Aorta (tissue), 5 donors: Measurements from ENCODE around the gene FOXJ3. TPM values are rescaled to one million over a fixed set of nuclear protein-coding genes. Genes with fewer than 3 reads are reported as not detected.

Source experiments
- ATAC-seq: fragments of 200-7000 bp; cut with Tn5 transposase; one replicate; pipeline ENCODE4 v1.9.1; 2022; ENCODE audit warnings: moderate library complexity; ENCODE audit not compliant: low FRiP score
- DNase-seq, 2 donors: peaks; one replicate each; pipeline ENCODE4 v3.0.0-alpha.2; 2020
- H3K27ac ChIP-seq, 2 donors: one replicate each; pipeline ENCODE4 v1.5.1; 2013; ENCODE audit warnings: low read length in 2 of 2, mild to moderate bottlenecking in 2 of 2, moderate library complexity in 2 of 2, control low read depth in 1 of 2, inconsistent platforms in 1 of 2, low read depth in 1 of 2
- H3K27me3 ChIP-seq, 2 donors: one replicate each; pipeline ENCODE4 v1.6.1; 2013; ENCODE audit warnings: control low read depth in 1 of 2, low read length in 1 of 2, mild to moderate bottlenecking in 1 of 2, moderate library complexity in 1 of 2; ENCODE audit not compliant: insufficient read depth in 2 of 2, control insufficient read depth in 1 of 2
- H3K36me3 ChIP-seq, 2 donors: one replicate each; pipeline ENCODE4 v1.6.1; 2013; ENCODE audit warnings: control low read depth in 1 of 2, low read length in 1 of 2, mild to moderate bottlenecking in 1 of 2; ENCODE audit not compliant: insufficient read depth in 2 of 2, control insufficient read depth in 1 of 2
- H3K4me1 ChIP-seq, 2 donors: one replicate each; pipeline ENCODE4 v1.6.1; 2013; ENCODE audit warnings: low read length in 2 of 2, control low read depth in 1 of 2, mild to moderate bottlenecking in 1 of 2, moderate library complexity in 1 of 2; ENCODE audit not compliant: insufficient read depth in 2 of 2, control insufficient read depth in 1 of 2
- H3K4me3 ChIP-seq, 2 donors: one replicate each; pipeline ENCODE4 v1.5.1; 2013; ENCODE audit warnings: low read length in 2 of 2, control low read depth in 1 of 2, mild to moderate bottlenecking in 1 of 2
- H3K9me3 ChIP-seq: one replicate; pipeline ENCODE4 v1.6.1; 2013; ENCODE audit warnings: mild to moderate bottlenecking, low read length; ENCODE audit not compliant: control insufficient read depth
- WGBS, 2 donors: extraction: QIAGEN DNeasy Blood & Tissue Kit; methylation state at CpG; one replicate each; pipeline ENCODE4 v1.1.7; 2013; 5-methylcytosine and 5-hydroxymethylcytosine counted together
- intact Hi-C, 2 donors: fragments of 100-400 bp; cut with DNase I; formaldehyde crosslinking; loops; one replicate each; pipeline versions ENCODE4 v1.14.2 to v1.15.0; 2022
- polyA plus RNA-seq, 2 donors: library from polyadenylated mRNA; stranded (reverse); fragments of 200-250 nt; gene quantifications; one replicate each; pipeline ENCODE4 v1.2.3, GENCODE V29; 2013
- total RNA-seq, 2 donors: library from RNA; stranded (reverse); fragmentation: NEBNext Ultra II Directional; extraction: Animal tissue kit (Norgen Biotek cat#: 25700); gene quantifications; one replicate each; pipeline ENCODE4 v1.2.1, GENCODE V29; 2021
- donor health status: healthy with polysubstance abuse.
- donor health status: Bipolar disorder and iron deficiency.
- donor health status: DM: no; HTN: no; CAD: no.
- donor health status: DM: no; HTN: no; CAD: no.
- donor health status: DM: yes; HTN: yes; CAD: no.

FOXJ3 gene
- total and polyA plus RNA-seq, 4 donors, result 9.6 to 64.2 (median 30.7) TPM

DNA sequence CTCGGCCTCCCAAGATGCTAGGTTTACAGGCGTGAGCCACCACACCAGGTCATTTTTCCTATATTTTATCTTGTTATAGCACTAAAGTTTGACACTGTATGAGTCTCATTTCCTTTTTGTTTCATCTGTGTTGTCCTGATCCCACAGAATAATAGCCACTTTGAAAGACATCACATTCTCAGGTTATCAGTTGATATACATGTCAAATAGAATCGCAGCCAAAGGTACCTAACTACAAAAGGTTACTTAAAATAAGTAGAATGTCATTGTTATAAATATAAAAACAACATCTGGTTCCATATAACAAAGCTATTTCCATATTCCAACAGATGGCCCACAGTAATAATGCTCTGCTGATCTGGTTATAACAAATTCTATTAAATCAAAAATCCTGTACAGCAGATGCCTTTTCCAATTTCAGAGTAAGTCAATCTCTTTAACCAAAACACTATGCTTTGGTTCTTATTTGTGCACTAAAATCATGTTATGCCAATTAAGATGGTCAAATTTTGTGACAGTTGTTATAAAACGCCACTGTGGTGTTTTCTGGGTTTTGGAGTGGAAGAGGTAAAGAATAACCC lies 6.0 kb downstream of the FOXJ3 start:
- Histone ChIP-seq H3K27ac (no peak overlapping the region), H3K36me3 (no peaks in the 10 kb centered on the region), H3K9me3 (no peaks in the 10 kb centered on the region), H3K4me3 (no peak overlapping the region), H3K27me3 (no peaks in the 10 kb centered on the region), H3K4me1 (peaks cover 0 to 2% of the 10 kb centered on the region in 2 donors)
- no peak for DNase-seq
- no peak for ATAC-seq
- intact Hi-C loops, result no loop called here
- WGBS, 2 donors, result 92 to 95% methylated on average over 4 of the region's 4 CpGs

DNA sequence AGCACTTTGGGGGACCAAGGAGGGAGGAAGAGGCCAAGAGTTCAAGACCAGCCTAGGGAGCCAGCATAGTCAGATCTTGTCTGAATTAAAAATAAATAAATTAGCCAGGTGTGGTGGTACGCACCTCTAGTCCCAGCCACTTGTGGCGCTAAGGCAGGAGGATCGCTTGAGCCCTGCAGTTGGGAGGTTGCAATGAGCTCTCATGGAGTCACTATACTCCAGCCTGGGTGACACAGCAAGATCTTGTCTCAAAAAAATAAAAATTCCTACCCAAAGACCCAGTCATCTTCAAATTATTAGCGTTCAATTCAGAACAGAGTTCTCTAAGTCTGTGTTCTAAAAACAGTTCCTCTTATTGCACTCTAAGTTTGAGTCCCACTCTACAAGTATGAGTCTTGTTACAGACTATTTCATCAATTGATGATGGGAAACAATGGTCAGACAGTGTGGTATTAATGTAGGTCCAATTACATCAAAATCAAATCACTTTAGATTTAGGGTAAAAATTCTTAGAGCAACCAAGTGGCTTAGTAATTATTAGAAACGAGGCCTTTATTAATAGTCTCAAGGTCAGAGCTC lies 6.9 kb downstream of the FOXJ3 start:
- intact Hi-C loops, result no loop called here
- 93 to 96% methylated on average over 5 of the region's 5 CpGs for WGBS, 2 donors
- no peak overlapping the region for H3K4me3 ChIP-seq
- DNase-seq (no peak), ATAC-seq (no peak)
- H3K27me3 ChIP-seq, result no peaks in the 10 kb centered on the region
- H3K36me3 ChIP-seq, result no peaks in the 10 kb centered on the region
- H3K27ac ChIP-seq, result no peak overlapping the region
- peaks cover 0 to 3% of the 10 kb centered on the region in 2 donors for H3K4me1 ChIP-seq
- no peaks in the 10 kb centered on the region for H3K9me3 ChIP-seq

DNA sequence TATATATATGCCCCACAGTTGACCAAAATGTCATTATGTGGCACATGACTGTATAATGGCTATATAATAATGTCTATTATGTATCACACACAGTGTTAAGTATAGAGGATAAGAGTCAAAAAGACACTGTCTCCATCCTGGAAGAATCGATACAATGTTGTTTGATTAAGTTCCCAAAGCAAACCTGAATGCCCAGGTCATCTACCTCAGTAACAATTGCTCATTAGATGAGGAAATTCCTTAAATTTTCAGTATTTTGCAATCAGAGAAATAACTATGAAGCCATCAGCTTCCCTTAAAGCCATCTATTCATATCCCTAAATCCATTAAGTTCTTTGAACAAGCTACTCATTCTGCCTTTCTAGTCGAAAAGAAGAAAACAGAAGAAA lies 10.0 kb downstream of the FOXJ3 start:
- Histone ChIP-seq H3K36me3 (no peaks in the 10 kb centered on the region), H3K27ac (no peak overlapping the region), H3K27me3 (no peaks in the 10 kb centered on the region), H3K9me3 (no peaks in the 10 kb centered on the region), H3K4me1 (peaks cover 1 to 5% of the 10 kb centered on the region in 2 donors), H3K4me3 (no peak overlapping the region)
- no peak for DNase-seq
- 71 to 76% methylated on average over 2 of the region's 2 CpGs for WGBS, 2 donors
- ATAC-seq, result no peak
- intact Hi-C loops, result no loop called here

DNA sequence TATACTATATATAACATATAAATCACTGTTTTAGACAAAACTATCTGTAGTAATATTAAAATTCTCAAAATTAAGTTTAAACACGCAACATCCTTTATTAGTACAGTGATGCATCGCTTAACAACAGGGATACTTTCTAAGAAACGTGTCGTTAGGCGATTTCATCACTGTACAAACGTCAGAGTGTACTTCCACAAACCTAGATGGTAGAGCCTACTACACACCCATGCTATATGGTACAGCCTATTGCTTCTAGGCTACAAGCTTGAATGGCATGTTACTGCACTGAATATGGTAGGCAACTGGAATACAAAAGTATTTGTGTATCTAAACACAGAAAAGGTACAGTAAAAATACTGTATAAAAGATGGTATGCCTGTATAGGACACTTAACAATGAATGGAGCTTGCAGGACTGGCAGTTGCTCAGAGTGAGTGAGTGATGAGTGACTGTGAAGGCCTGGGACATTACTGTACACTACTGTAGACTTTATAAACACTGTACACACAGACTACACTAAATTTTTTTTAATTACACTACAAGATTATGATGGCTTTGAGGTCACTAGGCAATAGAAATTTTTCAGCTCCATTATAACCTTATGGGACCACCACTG lies 10.5 kb downstream of the FOXJ3 start:
- Histone ChIP-seq H3K27ac (no peak overlapping the region), H3K9me3 (no peaks in the 10 kb centered on the region), H3K4me1 (peaks cover 1 to 6% of the 10 kb centered on the region in 2 donors), H3K4me3 (no peak overlapping the region), H3K27me3 (no peaks in the 10 kb centered on the region), H3K36me3 (no peaks in the 10 kb centered on the region)
- intact Hi-C loops, result no loop called here
- DNase-seq (no peak), ATAC-seq (no peak)
- WGBS, 2 donors, result 88 to 93% methylated on average over 6 of the region's 6 CpGs

DNA sequence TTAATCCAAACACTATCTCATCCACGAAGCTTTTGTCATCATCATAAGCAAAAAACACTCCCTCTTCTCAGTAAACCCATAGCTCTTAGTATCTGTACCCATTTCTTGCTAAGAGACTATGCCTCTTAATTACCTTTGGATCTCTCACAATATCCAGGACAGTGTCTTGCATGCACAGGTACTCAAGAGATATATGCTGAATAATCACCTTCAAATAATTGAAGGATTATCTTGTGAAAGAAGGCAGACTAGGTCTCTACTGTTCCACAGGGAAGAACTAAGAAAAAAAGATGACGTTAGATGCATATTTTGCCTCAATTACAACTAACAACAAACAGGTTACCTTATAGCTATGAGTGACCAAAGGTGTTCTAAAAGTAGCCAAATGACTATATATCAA lies 11.5 kb downstream of the FOXJ3 start:
- H3K4me1 ChIP-seq, result peaks cover 4 to 6% of the 10 kb centered on the region in 2 donors
- intact Hi-C loops, result no loop called here
- H3K27ac ChIP-seq, result no peak overlapping the region
- DNase-seq, result no peak
- H3K4me3 ChIP-seq, result no peak overlapping the region
- no peaks in the 10 kb centered on the region for H3K27me3 ChIP-seq
- 85 to 89% methylated on average over 2 of the region's 2 CpGs for WGBS, 2 donors
- no peak for ATAC-seq
- no peaks in the 10 kb centered on the region for H3K36me3 ChIP-seq
- H3K9me3 ChIP-seq, result no peaks in the 10 kb centered on the region

DNA sequence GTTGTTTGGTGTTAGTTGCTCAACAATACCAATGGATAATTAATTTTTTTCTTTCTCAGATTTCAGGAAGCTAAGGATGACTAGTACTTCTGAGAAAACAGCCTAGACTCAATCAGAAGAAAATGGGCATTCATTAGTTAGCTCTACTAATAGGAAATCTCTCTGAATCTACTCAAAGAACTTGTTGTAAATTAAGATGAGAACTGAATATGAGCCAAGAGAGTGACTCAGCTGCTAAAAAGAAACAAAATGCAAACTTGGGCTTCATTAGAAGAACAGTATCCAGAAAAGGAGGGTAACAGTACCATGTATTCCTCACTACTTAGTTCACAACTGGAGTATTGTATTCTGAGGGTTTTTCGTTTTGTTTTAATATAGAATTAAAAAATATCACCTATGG lies 12.5 kb downstream of the FOXJ3 start:
- no peak for ATAC-seq
- intact Hi-C loops, result no loop called here

DNA sequence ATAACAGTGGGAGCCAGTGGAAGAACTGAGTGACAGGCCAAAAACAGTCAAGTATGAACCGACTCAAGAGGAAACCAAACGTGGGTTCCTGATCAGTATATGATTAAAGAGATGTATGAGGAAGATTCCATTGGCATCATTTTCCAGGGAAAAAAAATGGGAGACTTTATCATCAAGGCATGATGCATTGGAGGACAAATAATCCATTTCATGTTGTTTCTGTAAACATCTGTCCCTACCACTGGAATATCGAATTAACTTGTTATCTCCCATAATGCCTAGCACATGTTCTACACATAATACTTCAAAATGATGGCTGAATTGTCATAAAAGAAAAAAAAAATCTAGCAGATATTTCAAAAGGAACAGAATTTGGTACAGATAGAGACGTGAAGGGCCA lies 13.3 kb downstream of the FOXJ3 start:
- no peaks in the 10 kb centered on the region for H3K36me3 ChIP-seq
- no peak overlapping the region for H3K27ac ChIP-seq
- H3K4me1 ChIP-seq, result peaks cover 4 to 8% of the 10 kb centered on the region in 2 donors
- no peak overlapping the region for H3K4me3 ChIP-seq
- WGBS, 2 donors, result 66% methylated on average over 4 of the region's 4 CpGs
- no peak for DNase-seq
- no peaks in the 10 kb centered on the region for H3K27me3 ChIP-seq
- no peak for ATAC-seq
- H3K9me3 ChIP-seq, result no peaks in the 10 kb centered on the region
- intact Hi-C loops, result no loop called here

More for the DNA sequence above, 12.5 kb downstream of the FOXJ3 start:
- 0% methylated on average over 1 of the region's 1 CpG for WGBS, 2 donors
- no peak overlapping the region for H3K4me3 ChIP-seq
- no peak for DNase-seq
- H3K36me3 ChIP-seq, result no peaks in the 10 kb centered on the region
- H3K9me3 ChIP-seq, result no peaks in the 10 kb centered on the region
- no peak overlapping the region for H3K27ac ChIP-seq
- peaks cover 4 to 6% of the 10 kb centered on the region in 2 donors for H3K4me1 ChIP-seq
- no peaks in the 10 kb centered on the region for H3K27me3 ChIP-seq

DNA sequence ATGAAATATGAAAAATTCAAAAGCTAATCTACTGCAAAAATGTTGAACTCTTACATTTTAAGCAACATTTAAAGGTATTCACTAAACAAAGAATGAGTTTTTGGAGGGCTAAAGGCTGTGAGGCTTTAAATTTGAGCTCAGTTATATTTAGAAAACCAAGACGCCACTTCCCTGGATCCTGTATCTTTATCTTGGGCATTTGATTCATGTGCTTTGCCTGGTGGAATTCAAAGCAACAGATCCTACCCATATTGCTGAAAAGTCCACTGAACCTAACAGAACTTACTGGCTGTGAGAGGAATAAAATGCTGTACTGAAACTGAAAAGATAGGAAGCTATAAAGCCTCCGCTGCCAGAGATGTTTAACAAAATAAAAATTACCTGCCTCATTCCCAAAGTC lies 14.3 kb downstream of the FOXJ3 start:
- intact Hi-C loops, result no loop called here
- peaks cover 4 to 10% of the 10 kb centered on the region in 2 donors for H3K4me1 ChIP-seq
- ATAC-seq, result no peak

DNA sequence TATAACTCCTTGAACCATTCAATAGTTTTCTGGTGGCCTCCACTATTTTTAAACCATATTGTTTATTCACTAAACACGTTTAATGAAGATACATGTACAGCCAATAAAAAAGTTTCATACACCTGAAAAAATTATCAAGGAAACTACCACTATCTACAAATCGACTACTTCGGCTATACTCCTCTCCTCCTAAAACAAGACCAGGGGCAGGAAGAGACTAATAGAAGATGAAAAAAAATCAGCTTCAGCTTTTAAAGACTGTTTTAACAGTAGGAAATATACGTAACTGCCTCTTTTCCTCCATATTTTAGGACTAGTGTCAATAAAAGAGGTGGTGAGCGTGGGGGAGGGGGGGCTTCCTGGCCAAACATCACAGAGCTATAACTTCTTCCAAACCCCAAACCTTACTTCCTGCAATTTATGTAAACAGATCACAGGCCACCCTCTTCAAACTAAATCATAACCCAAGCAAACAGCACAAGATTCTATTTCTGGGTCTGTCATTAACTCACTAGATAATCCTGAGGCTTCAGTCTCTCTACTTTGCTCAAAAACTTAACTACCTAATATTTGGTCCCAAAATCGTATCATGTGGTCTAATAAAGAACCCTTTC lies 15.1 kb downstream of the FOXJ3 start:
- Histone ChIP-seq H3K4me1 (peaks cover 4 to 10% of the 10 kb centered on the region in 2 donors), H3K9me3 (no peaks in the 10 kb centered on the region), H3K36me3 (no peaks in the 10 kb centered on the region), H3K4me3 (no peak overlapping the region), H3K27ac (no peak overlapping the region), H3K27me3 (no peaks in the 10 kb centered on the region)
- DNase-seq (no peak), ATAC-seq (no peak)
- 36 to 41% methylated on average over 6 of the region's 6 CpGs for whole genome bisulfite sequencing, 2 donors
- intact Hi-C loops, result no loop called here

More for the DNA sequence above, 14.3 kb downstream of the FOXJ3 start:
- no peaks in the 10 kb centered on the region for H3K9me3 ChIP-seq
- H3K36me3 ChIP-seq, result no peaks in the 10 kb centered on the region
- no peak for DNase-seq
- no peak overlapping the region for H3K27ac ChIP-seq
- 43 to 46% methylated on average over 2 of the region's 2 CpGs for WGBS, 2 donors
- no peaks in the 10 kb centered on the region for H3K27me3 ChIP-seq
- no peak overlapping the region for H3K4me3 ChIP-seq
